Liver (tissue), 3 donors: Measurements from ENCODE around the gene MRPL51.

Source experiments
- CTCF ChIP-seq: fragments of 150-350 bp; IDR thresholded peaks from 2 replicates; pipeline ENCODE4 v1.5.1; 2017; ENCODE audit warnings: improper control_type of control experiment, low read depth, low read length; ENCODE audit not compliant: missing input control
- FOXA1 ChIP-seq: IDR thresholded peaks from 2 replicates; pipeline ENCODE4 v1.6.1; 2016; ENCODE audit warnings: antibody characterized with exemption
- JUND ChIP-seq, 2 donors: IDR thresholded peaks; 2 replicates each; pipeline ENCODE4 v1.6.1; 2016; ENCODE audit warnings: antibody characterized with exemption in 2 of 2
- MAX ChIP-seq: IDR thresholded peaks from 2 replicates; pipeline ENCODE4 v1.6.1; 2016; ENCODE audit warnings: antibody characterized with exemption
- RAD21 ChIP-seq, 2 donors: IDR thresholded peaks; 2 replicates each; pipeline ENCODE4 v1.6.1; 2016; ENCODE audit warnings: antibody characterized with exemption in 2 of 2, mild to moderate bottlenecking in 2 of 2
- REST ChIP-seq: IDR thresholded peaks from 2 replicates; pipeline ENCODE4 v1.6.1; 2016; ENCODE audit warnings: antibody characterized with exemption, mild to moderate bottlenecking
- TAF1 ChIP-seq: conservative IDR thresholded peaks from 2 replicates; pipeline ENCODE4 v1.6.1; 2016; ENCODE audit warnings: antibody characterized with exemption, mild to moderate bottlenecking
- donor health status: healthy.
- donor health status: healthy.

- TF ChIP-seq CTCF (no peak), MAX (no peak), TAF1 (no peak), REST (no peak), RAD21 (IDR thresholded peaks at IDR 0.05) (no peak), FOXA1 (no peak), JUND (IDR thresholded peaks at IDR 0.05) (no peak)
Observed at GRCh38 chr12:6489449-6489848, 3.6 kb downstream of the MRPL51 start.
